ENCODE data around the gene PARD3. TPM values are rescaled to one million over a fixed set of nuclear protein-coding genes. Genes with fewer than 3 reads are reported as not detected.

PARD3 gene
- total and polyA plus RNA-seq, 2 donors (not counting 3 experiments of a cell fraction or from before 2014, with no cell fraction given) = 7.3 to 24.1 TPM

GRCh38 chr10:34771525-34771924 lies 43.6 kb downstream of the PARD3 start:
- DNase-seq (ENCODE audit: low read depth, low spot score) (no peak), FAIRE-seq (peak; percentile 55)
- no peak overlapping the region for H3K4me2 ChIP-seq (ENCODE audit: insufficient read depth, low read length)
- H3K36me3 ChIP-seq (ENCODE audit: control insufficient read depth in 2 of 2, extremely low read depth in 1 of 2, insufficient read depth in 2 of 2, low read length in 2 of 2) = no peaks in the 10 kb centered on the region
- dilution Hi-C loops (cut with MboI; ENCODE audit: extremely low pct_ligation_motif_present, low sequenced_read_pairs) = no loop called here
- H3K27ac ChIP-seq (ENCODE audit: insufficient read depth, low read depth, low read length) = no peak overlapping the region
- peaks cover 7% of the 10 kb centered on the region for H3K4me1 ChIP-seq (ENCODE audit: control insufficient read depth, extremely low read depth, insufficient read depth, low read length)
- no peaks in the 10 kb centered on the region for H3K9me3 ChIP-seq (replicated peaks; ENCODE audit: control insufficient read depth, insufficient read depth, low read length)
- H3K79me2 ChIP-seq (ENCODE audit: control insufficient read depth, insufficient read depth, low read length) = peaks cover 12% of the 10 kb centered on the region
- ChIA-PET CTCF (interaction anchor here (1.2 kb wide), 1 partner anchor 9 kb away, joined by 4 read pairs; no protein-coding TSS in a partner anchor), POLR2A (no interaction called here)
- TF ChIP-seq CTCF (IDR thresholded peaks at IDR 0.05; ENCODE audit: extremely low read depth in 1 of 2, insufficient read depth in 1 of 2, low read depth in 1 of 2, low read length in 2 of 2) (no peak), POLR2AphosphoS5 (IDR thresholded peaks at IDR 0.05; ENCODE audit: insufficient read depth, low read depth, low read length) (no peak), POLR2A (IDR thresholded peaks at IDR 0.05; ENCODE audit: low read depth, low read length) (no peak), MYC (IDR thresholded peaks at IDR 0.05; ENCODE audit: low read depth, low read length) (no peak), FOS (IDR thresholded peaks at IDR 0.05; ENCODE audit: borderline replicate concordance, insufficient read depth, low read length) (no peak), MAX (IDR thresholded peaks at IDR 0.05; ENCODE audit: insufficient read depth, insufficient read length) (no peak), GATA2 (IDR thresholded peaks at IDR 0.05; ENCODE audit: insufficient read depth, insufficient read length, low read depth, low read length) (no peak), EZH2 (IDR thresholded peaks at IDR 0.05; ENCODE audit: borderline replicate concordance, low read depth, low read length, severe bottlenecking) (no peak), JUN (IDR thresholded peaks at IDR 0.05; ENCODE audit: borderline replicate concordance, insufficient read depth, insufficient read length, low read depth) (no peak)
- no peak overlapping the region for H3K9ac ChIP-seq (replicated peaks; ENCODE audit: extremely low read depth, insufficient read depth, low read length)
- no peak overlapping the region for H3K4me3 ChIP-seq (replicated peaks in 1 of 3; ENCODE audit: insufficient read depth in 1 of 3, low read depth in 1 of 3, low read length in 3 of 3)
- H4K20me1 ChIP-seq (replicated peaks; ENCODE audit: control insufficient read depth, extremely low read depth, insufficient read depth, low read length) = peaks cover 15% of the 10 kb centered on the region
- H2AFZ ChIP-seq (ENCODE audit: low read depth, low read length) = no peak overlapping the region
- intact Hi-C loops (cut with micrococcal nuclease) = no loop called here
- H3K9me1 ChIP-seq (replicated peaks; ENCODE audit: control insufficient read depth, extremely low read depth, insufficient read depth, low read length) = no peaks in the 10 kb centered on the region
- no peaks in the 10 kb centered on the region for H3K27me3 ChIP-seq (ENCODE audit: control insufficient read depth in 2 of 2, insufficient read depth in 2 of 2, low read length in 2 of 2)
- no TSS peak for BruUV-seq (replicated peaks)
